ENCODE measurements around the gene NBEAL2. TPM values are rescaled to one million over a fixed set of nuclear protein-coding genes. Genes with fewer than 3 reads are reported as not detected.
"Not testable (repeated sequence)": the region's sequence is repeated elsewhere in the genome, so short reads cannot be mapped to it uniquely, and the experiment has no call there.

NBEAL2 gene
- total and polyA plus RNA-seq, 2 experiments from 2014 or later = 38.6 to 42.2 TPM

GRCh38 chr3:47028146-47028545, 48.7 kb downstream of the NBEAL2 start:
- peaks cover 37% of the 10 kb centered on the region for H3K79me2 ChIP-seq
- no peak overlapping the region for H3K4me2 ChIP-seq
- H3K9me2 ChIP-seq (replicated peaks; ENCODE audit: insufficient read depth) = no peaks in the 10 kb centered on the region
- no peaks in the 10 kb centered on the region for H3K4me1 ChIP-seq (ENCODE audit: insufficient read depth)
- 53% methylated on average over 3 of the region's 3 CpGs for WGBS (ENCODE audit: low lambda C conversion rate, missing lambda C conversion rate)
- H4K20me1 ChIP-seq (ENCODE audit: insufficient read depth, poor library complexity, severe bottlenecking) = peaks cover 4% of the 10 kb centered on the region
- H3K9me3 ChIP-seq (ENCODE audit: low read depth) = no peaks in the 10 kb centered on the region
- no peaks in the 10 kb centered on the region for H3K36me3 ChIP-seq (replicated peaks; ENCODE audit: insufficient read depth, low read depth)
- H3K4me3 ChIP-seq = no peak overlapping the region
- H3K27me3 ChIP-seq = no peaks in the 10 kb centered on the region
- H3K27ac ChIP-seq = no peak overlapping the region
- DNase-seq (ENCODE audit: low spot score) = no peak
- TF ChIP-seq CTCF (IDR thresholded peaks at IDR 0.05; ENCODE audit: poor library complexity) (no peak), EZH2phosphoT487 (IDR thresholded peaks at IDR 0.05; ENCODE audit: low read depth, severe bottlenecking, unreplicated experiment) (no peak), EZH2 (IDR thresholded peaks at IDR 0.05; ENCODE audit: borderline replicate concordance) (no peak)
- no peak overlapping the region for H2AFZ ChIP-seq

GRCh38 chr3:47028667-47029066, 49.2 kb downstream of the NBEAL2 start:
- no peak for DNase-seq (ENCODE audit: low spot score)
- no peak overlapping the region for H3K4me2 ChIP-seq
- no peak for TF ChIP-seq EZH2 (IDR thresholded peaks at IDR 0.05; ENCODE audit: borderline replicate concordance)
- TF ChIP-seq EZH2phosphoT487 (IDR thresholded peaks at IDR 0.05; ENCODE audit: low read depth, severe bottlenecking, unreplicated experiment) = no peak
- no peak for TF ChIP-seq CTCF (IDR thresholded peaks at IDR 0.05; ENCODE audit: poor library complexity)
- H3K4me3 ChIP-seq = no peak overlapping the region
- no peaks in the 10 kb centered on the region for H3K27me3 ChIP-seq
- H3K27ac ChIP-seq = no peak overlapping the region
- H4K20me1 ChIP-seq (ENCODE audit: insufficient read depth, poor library complexity, severe bottlenecking) = peaks cover 4% of the 10 kb centered on the region
- no peaks in the 10 kb centered on the region for H3K36me3 ChIP-seq (replicated peaks; ENCODE audit: insufficient read depth, low read depth)
- WGBS (ENCODE audit: low lambda C conversion rate, missing lambda C conversion rate) = 92% methylated on average over 1 of the region's 1 CpG
- H3K4me1 ChIP-seq (ENCODE audit: insufficient read depth) = no peaks in the 10 kb centered on the region
- no peaks in the 10 kb centered on the region for H3K9me3 ChIP-seq (ENCODE audit: low read depth)
- no peak overlapping the region for H2AFZ ChIP-seq
- no peaks in the 10 kb centered on the region for H3K9me2 ChIP-seq (replicated peaks; ENCODE audit: insufficient read depth)
- peaks cover 32% of the 10 kb centered on the region for H3K79me2 ChIP-seq

- not testable (repeated sequence) for H4K20me1 ChIP-seq (ENCODE audit: insufficient read depth, poor library complexity, severe bottlenecking); H3K27ac ChIP-seq; H3K36me3 ChIP-seq (replicated peaks; ENCODE audit: insufficient read depth, low read depth)
Measured at GRCh38 chr3:47031041-47031440, 51.6 kb downstream of the NBEAL2 start.

GRCh38 chr3:47034868-47035489, 55.5 kb downstream of the NBEAL2 start:
- Histone ChIP-seq H2AFZ (no peak overlapping the region), H3K27ac (no peak overlapping the region), H3K4me2 (no peak overlapping the region), H4K20me1 (ENCODE audit: insufficient read depth, poor library complexity, severe bottlenecking) (peaks cover 15% of the 10 kb centered on the region), H3K79me2 (peaks cover 4% of the 10 kb centered on the region), H3K4me3 (no peak overlapping the region), H3K9me3 (ENCODE audit: low read depth) (no peaks in the 10 kb centered on the region), H3K9me2 (replicated peaks; ENCODE audit: insufficient read depth) (no peaks in the 10 kb centered on the region), H3K27me3 (no peaks in the 10 kb centered on the region), H3K4me1 (ENCODE audit: insufficient read depth) (peaks cover 9% of the 10 kb centered on the region), H3K36me3 (replicated peaks; ENCODE audit: insufficient read depth, low read depth) (no peaks in the 10 kb centered on the region)
- no peak for TF ChIP-seq CTCF (IDR thresholded peaks at IDR 0.05; ENCODE audit: poor library complexity)
- TF ChIP-seq EZH2 (IDR thresholded peaks at IDR 0.05; ENCODE audit: borderline replicate concordance) = no peak
- no peak for TF ChIP-seq EZH2phosphoT487 (IDR thresholded peaks at IDR 0.05; ENCODE audit: low read depth, severe bottlenecking, unreplicated experiment)
- whole genome bisulfite sequencing (ENCODE audit: low lambda C conversion rate, missing lambda C conversion rate) = 72% methylated on average over 2 of the region's 2 CpGs
- DNase-seq (ENCODE audit: low spot score) = no peak

More at GRCh38 chr3:47031041-47031440, 51.6 kb downstream of the NBEAL2 start:
- H3K27me3 ChIP-seq; H3K9me3 ChIP-seq (ENCODE audit: low read depth); H3K9me2 ChIP-seq (replicated peaks; ENCODE audit: insufficient read depth); DNase-seq (ENCODE audit: low spot score); H3K4me2 ChIP-seq; H3K4me3 ChIP-seq; H3K4me1 ChIP-seq (ENCODE audit: insufficient read depth); H2AFZ ChIP-seq: not testable (repeated sequence)
- 86% methylated on average over 4 of the region's 4 CpGs for WGBS (ENCODE audit: low lambda C conversion rate, missing lambda C conversion rate)
- peaks cover 19% of the 10 kb centered on the region for H3K79me2 ChIP-seq

All from hepatocyte (in vitro differentiated cells).